ENCODE data around the gene ORM1. TPM values are rescaled to one million over a fixed set of nuclear protein-coding genes. Genes with fewer than 3 reads are reported as not detected.

ORM1 gene
- total RNA-seq, 2 experiments from 2014 or later: not detected

DNA sequence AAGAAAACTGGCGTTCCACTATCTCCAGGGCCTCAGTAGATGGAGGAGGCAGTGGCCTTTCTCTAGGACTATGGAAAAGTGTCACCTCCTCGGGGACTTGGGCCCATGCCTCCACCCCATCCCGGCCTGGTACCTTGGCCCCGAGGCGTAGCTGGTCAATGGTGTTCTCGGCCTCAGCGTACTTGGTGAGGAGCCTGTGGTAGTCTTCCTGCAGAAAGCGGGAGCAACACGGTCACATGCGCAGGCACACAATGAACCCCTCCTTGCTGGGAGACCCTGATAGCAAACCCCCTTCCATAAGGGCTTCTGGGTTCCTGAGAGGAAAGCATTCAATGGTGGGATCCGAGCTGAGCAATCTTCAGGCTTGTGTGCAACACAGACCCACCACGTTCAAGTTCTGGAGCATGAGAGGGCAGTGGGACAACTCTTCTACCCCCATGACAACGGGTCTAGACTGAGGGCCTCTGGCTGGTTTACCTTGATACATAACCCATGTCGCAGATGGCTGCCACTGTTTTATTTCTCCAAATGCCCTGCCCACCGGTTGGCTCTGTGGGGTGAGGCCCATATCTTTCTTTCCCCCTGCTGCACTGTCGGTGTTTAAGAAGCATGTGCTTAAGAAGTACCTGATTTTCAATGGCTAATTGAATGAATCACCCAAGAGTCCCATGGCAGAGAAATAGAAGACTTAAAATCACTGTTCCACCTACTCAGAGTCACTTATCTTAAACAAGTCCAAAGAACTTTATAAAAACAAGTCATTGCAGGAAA is 51.2 kb downstream of the ORM1 start:
- ChIA-PET POLR2A (interaction anchor here (1.5 to 12.9 kb wide), 4 partner anchors 9 to 22 kb away, joined by 3 to 275 read pairs (median 12); partner anchors contain the start of gene AKNA), CTCF (ENCODE audit: unreplicated experiment) (interaction anchor here (0.6 to 1.1 kb wide), 5 partner anchors 11 to 770 kb away, joined by 3 to 4 read pairs (median 3); no protein-coding TSS in a partner anchor)
- peak overlapping the region; percentile 16 for H3K4me3 ChIP-seq (ENCODE audit: low read depth, low read length, poor library complexity, severe bottlenecking)
- TF ChIP-seq, protein P1, sequence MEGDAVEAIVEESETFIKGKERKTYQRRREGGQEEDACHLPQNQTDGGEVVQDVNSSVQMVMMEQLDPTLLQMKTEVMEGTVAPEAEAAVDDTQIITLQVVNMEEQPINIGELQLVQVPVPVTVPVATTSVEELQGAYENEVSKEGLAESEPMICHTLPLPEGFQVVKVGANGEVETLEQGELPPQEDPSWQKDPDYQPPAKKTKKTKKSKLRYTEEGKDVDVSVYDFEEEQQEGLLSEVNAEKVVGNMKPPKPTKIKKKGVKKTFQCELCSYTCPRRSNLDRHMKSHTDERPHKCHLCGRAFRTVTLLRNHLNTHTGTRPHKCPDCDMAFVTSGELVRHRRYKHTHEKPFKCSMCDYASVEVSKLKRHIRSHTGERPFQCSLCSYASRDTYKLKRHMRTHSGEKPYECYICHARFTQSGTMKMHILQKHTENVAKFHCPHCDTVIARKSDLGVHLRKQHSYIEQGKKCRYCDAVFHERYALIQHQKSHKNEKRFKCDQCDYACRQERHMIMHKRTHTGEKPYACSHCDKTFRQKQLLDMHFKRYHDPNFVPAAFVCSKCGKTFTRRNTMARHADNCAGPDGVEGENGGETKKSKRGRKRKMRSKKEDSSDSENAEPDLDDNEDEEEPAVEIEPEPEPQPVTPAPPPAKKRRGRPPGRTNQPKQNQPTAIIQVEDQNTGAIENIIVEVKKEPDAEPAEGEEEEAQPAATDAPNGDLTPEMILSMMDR (conservative IDR thresholded peaks at IDR 0.05; ENCODE audit: low read length): no peak
- TF ChIP-seq EZH2phosphoT487 (IDR thresholded peaks at IDR 0.05; ENCODE audit: borderline replicate concordance, low read depth, low read length): no peak
- BruUV-seq (replicated peaks): no TSS peak
- no peak overlapping the region for H2AFZ ChIP-seq (ENCODE audit: low read length)
- H4K20me1 ChIP-seq (ENCODE audit: insufficient read depth, low read length): no peaks in the 10 kb centered on the region
- peak overlapping the region; percentile 99 for H3K27ac ChIP-seq (ENCODE audit: low read depth, low read length, poor library complexity, severe bottlenecking)
- H3K4me2 ChIP-seq (ENCODE audit: low read length): peak overlapping the region; percentile 52
- no peaks in the 10 kb centered on the region for H3K9me2 ChIP-seq (ENCODE audit: insufficient read depth, low read length)
- intact Hi-C loops (cut with micrococcal nuclease; ENCODE audit: unreplicated experiment): loop anchor here (1.0 to 10.0 kb wide), 4 partner anchors 11 to 959 kb away; partner anchors contain the start of genes C9orf43 and POLE3
- peaks cover 86% of the 10 kb centered on the region for H3K36me3 ChIP-seq (ENCODE audit: insufficient read depth, low read length)
- no peaks in the 10 kb centered on the region for H3K9me3 ChIP-seq (ENCODE audit: low read length)
- DNase-seq (ENCODE audit: low spot score): no peak
- H3K4me1 ChIP-seq (ENCODE audit: insufficient read depth, low read length, poor library complexity, severe bottlenecking): peaks cover 90% of the 10 kb centered on the region
- peaks cover 63% of the 10 kb centered on the region for H3K79me2 ChIP-seq (ENCODE audit: insufficient read depth, low read depth, low read length)

DNA sequence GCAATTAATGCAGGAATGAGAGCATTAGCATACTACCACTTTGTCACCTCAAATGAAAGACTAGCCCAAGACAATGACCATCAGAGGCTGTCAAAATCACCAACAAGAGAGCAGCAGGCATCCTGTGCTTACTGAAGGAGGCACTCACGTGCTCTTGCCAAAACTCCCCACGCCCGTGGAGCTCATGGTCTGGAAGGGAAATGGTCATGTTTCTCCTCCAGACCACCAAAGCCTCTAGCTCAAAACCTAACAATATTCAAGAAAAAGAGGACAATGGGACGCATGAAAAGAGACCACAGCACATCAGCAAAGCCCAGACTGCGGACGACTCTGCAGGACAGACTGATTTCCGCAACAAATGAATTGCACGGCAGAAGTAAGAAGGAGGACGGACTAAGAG is 52.0 kb downstream of the ORM1 start:
- H3K9me3 ChIP-seq (ENCODE audit: low read length): no peaks in the 10 kb centered on the region
- peaks cover 90% of the 10 kb centered on the region for H3K4me1 ChIP-seq (ENCODE audit: insufficient read depth, low read length, poor library complexity, severe bottlenecking)
- no peak overlapping the region for H2AFZ ChIP-seq (ENCODE audit: low read length)
- no peaks in the 10 kb centered on the region for H3K9me2 ChIP-seq (ENCODE audit: insufficient read depth, low read length)
- peaks cover 63% of the 10 kb centered on the region for H3K79me2 ChIP-seq (ENCODE audit: insufficient read depth, low read depth, low read length)
- DNase-seq (ENCODE audit: low spot score): no peak
- peak overlapping the region; percentile 99 for H3K27ac ChIP-seq (ENCODE audit: low read depth, low read length, poor library complexity, severe bottlenecking)
- H3K4me3 ChIP-seq (ENCODE audit: low read depth, low read length, poor library complexity, severe bottlenecking): no peak overlapping the region
- intact Hi-C loops (cut with micrococcal nuclease; ENCODE audit: unreplicated experiment): loop anchor here (5.0 to 10.0 kb wide), 2 partner anchors 552 to 960 kb away; partner anchors contain the start of genes C9orf43 and POLE3
- ChIA-PET CTCF (ENCODE audit: unreplicated experiment) (interaction anchor here (0.6 kb wide), 2 partner anchors 10 to 31 kb away, joined by 3 to 4 read pairs; no protein-coding TSS in a partner anchor), POLR2A (interaction anchor here (0.6 to 12.9 kb wide), 3 partner anchors 10 to 857 kb away, joined by 3 to 275 read pairs (median 13); partner anchors contain the start of gene AKNA)
- H4K20me1 ChIP-seq (ENCODE audit: insufficient read depth, low read length): no peaks in the 10 kb centered on the region
- no TSS peak for BruUV-seq (replicated peaks)
- TF ChIP-seq, protein P1 (conservative IDR thresholded peaks at IDR 0.05; ENCODE audit: low read length): 0 out of 2 replicates have a peak, but pooled peaks have one; percentile 28
- TF ChIP-seq EZH2phosphoT487 (IDR thresholded peaks at IDR 0.05; ENCODE audit: borderline replicate concordance, low read depth, low read length): no peak
- peak overlapping the region; percentile 16; the same call in 1 of the 2 replicates for H3K4me2 ChIP-seq (ENCODE audit: low read length)
- peaks cover 86% of the 10 kb centered on the region for H3K36me3 ChIP-seq (ENCODE audit: insufficient read depth, low read length)
